Panc1 (cell line): Measurements from ENCODE around the gene NT5E. TPM values are rescaled to one million over a fixed set of nuclear protein-coding genes. Genes with fewer than 3 reads are reported as not detected.
A peak's percentile ranks its signal among the peaks of the same experiment; 100 is the strongest.

Experiments
- ATAC-seq: fragments of 200-7000 bp; cut with Tn5 transposase; 2 replicates; pipeline ENCODE4 v1.9.1; 2020; ENCODE audit warnings: mild to moderate bottlenecking, moderate library complexity
- BruUV-seq: library from RNA; stranded (reverse); fragments of 400-500 nt; replicated peaks from 2 replicates; lab custom pipeline; 2021; lab: Mats Ljungman, UMichigan
- CTCF ChIA-PET: fragments of 300-600 bp; sonication (Branson Sonifier 250); formaldehyde crosslinking; loops from one replicate; lab custom pipeline; 2022; ENCODE audit warnings: antibody characterized with exemption; lab: Charles Lee
- POLR2A ChIA-PET: fragments of 300-600 bp; sonication (Branson Sonifier 250); formaldehyde crosslinking; loops from one replicate; lab custom pipeline; 2022; ENCODE audit warnings: antibody characterized with exemption; lab: Charles Lee
- DNase-seq: peaks from one replicate; pipeline ENCODE4 v3.0.0-alpha.2; 2010; ENCODE audit warnings: low read depth, low spot score
- H3K27ac ChIP-seq: 2 replicates; pipeline ENCODE4 v1.5.1; 2011; ENCODE audit warnings: mild to moderate bottlenecking, low read length, inconsistent platforms
- H3K27me3 ChIP-seq: fragments of 200-500 bp; sonication (Bioruptor generic); 2 replicates; pipeline ENCODE4 v1.6.0; 2014; ENCODE audit warnings: low read length, inconsistent platforms; ENCODE audit not compliant: control insufficient read depth, insufficient read depth
- H3K36me3 ChIP-seq: fragments of 200-500 bp; sonication (Bioruptor generic); 2 replicates; pipeline ENCODE4 v1.5.1; 2014; ENCODE audit warnings: inconsistent platforms, mild to moderate bottlenecking, low read length, moderate library complexity; ENCODE audit not compliant: control insufficient read depth, insufficient read depth
- H3K4me1 ChIP-seq: 2 replicates; pipeline ENCODE4 v1.5.1; 2011; ENCODE audit warnings: inconsistent platforms, mild to moderate bottlenecking, low read length, moderate library complexity; ENCODE audit not compliant: control insufficient read depth, insufficient read depth
- H3K4me3 ChIP-seq, 2 experiments: 2 replicates each; pipeline ENCODE4 v1.5.1; 2011 to 2012; ENCODE audit warnings: low read depth in 2 of 2, low read length in 2 of 2, mild to moderate bottlenecking in 2 of 2, inconsistent platforms in 1 of 2, moderate library complexity in 1 of 2
- H3K9me3 ChIP-seq: fragments of 200-500 bp; sonication (Bioruptor generic); 2 replicates; pipeline ENCODE4 v1.5.1; 2014; ENCODE audit warnings: low read depth, mild to moderate bottlenecking, inconsistent platforms, low read length, moderate library complexity; ENCODE audit not compliant: control insufficient read depth, insufficient read depth
- POLR2AphosphoS5 ChIP-seq: IDR thresholded peaks from 2 replicates; pipeline ENCODE4 v1.6.1; 2012; ENCODE audit warnings: mild to moderate bottlenecking, low read depth, low read length, moderate library complexity
- SIN3A ChIP-seq: IDR thresholded peaks from 2 replicates; pipeline ENCODE4 v1.6.1; 2012; ENCODE audit warnings: low read depth, mild to moderate bottlenecking, low read length, moderate library complexity, borderline replicate concordance; ENCODE audit not compliant: insufficient read depth
- TCF7L2 ChIP-seq: IDR thresholded peaks from 2 replicates; pipeline ENCODE4 v1.6.1; 2011; ENCODE audit warnings: mild to moderate bottlenecking, low read depth, low read length, inconsistent platforms
- in situ Hi-C: cut with HindIII; loops from 2 replicates; pipeline ENCODE4 v1.10.0; 2016; ENCODE audit warnings: low sequenced_read_pairs, low pct_unique_long_range_greater_than_20kb
- intact Hi-C: fragments of 100-400 bp; cut with micrococcal nuclease; formaldehyde crosslinking; loops from one replicate; pipeline ENCODE4 v1.10.0; 2022; ENCODE audit not compliant: unreplicated experiment
- total RNA-seq: library from RNA; stranded (reverse); gene quantifications from one replicate; pipeline ENCODE4 v1.2.1, GENCODE V29; 2021; ENCODE audit not compliant: unreplicated experiment
- TF ChIP-seq, protein P1 (sequence below), 2 experiments: IDR thresholded peaks; 2 replicates each; pipeline ENCODE4 v1.6.1; 2011 to 2012; ENCODE audit warnings: low read depth in 2 of 2, control low read depth in 1 of 2, low read length in 1 of 2, mild to moderate bottlenecking in 1 of 2, moderate library complexity in 1 of 2; ENCODE audit not compliant: insufficient read depth in 1 of 2
- TF ChIP-seq, protein P2 (sequence below): fragments of 450-650 bp; IDR thresholded peaks from 2 replicates; pipeline ENCODE4 v1.5.1; 2017; ENCODE audit warnings: mild to moderate bottlenecking

Gene NT5E
- total RNA-seq, 1 experiment from 2014 or later = 58.4 TPM

DNA sequence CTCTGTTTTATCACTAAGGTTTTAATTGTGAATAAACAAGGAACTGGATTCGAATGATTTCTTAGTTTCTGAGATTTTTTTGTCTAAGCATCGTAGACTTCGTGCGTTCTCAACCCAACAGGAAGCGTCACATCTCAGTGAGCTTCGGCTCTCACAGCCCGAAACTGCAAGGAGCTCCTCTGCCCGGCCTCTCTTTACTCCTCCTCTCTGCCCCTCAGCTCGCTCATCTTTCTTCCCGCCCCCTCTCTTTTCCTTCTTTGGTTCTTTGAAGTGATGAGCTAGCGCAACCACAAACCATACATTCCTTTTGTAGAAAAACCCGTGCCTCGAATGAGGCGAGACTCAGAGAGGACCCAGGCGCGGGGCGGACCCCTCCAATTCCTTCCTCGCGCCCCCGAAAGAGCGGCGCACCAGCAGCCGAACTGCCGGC, 480 bp upstream of the NT5E start:
- TF ChIP-seq SIN3A = no peak
- TF ChIP-seq, protein P1, sequence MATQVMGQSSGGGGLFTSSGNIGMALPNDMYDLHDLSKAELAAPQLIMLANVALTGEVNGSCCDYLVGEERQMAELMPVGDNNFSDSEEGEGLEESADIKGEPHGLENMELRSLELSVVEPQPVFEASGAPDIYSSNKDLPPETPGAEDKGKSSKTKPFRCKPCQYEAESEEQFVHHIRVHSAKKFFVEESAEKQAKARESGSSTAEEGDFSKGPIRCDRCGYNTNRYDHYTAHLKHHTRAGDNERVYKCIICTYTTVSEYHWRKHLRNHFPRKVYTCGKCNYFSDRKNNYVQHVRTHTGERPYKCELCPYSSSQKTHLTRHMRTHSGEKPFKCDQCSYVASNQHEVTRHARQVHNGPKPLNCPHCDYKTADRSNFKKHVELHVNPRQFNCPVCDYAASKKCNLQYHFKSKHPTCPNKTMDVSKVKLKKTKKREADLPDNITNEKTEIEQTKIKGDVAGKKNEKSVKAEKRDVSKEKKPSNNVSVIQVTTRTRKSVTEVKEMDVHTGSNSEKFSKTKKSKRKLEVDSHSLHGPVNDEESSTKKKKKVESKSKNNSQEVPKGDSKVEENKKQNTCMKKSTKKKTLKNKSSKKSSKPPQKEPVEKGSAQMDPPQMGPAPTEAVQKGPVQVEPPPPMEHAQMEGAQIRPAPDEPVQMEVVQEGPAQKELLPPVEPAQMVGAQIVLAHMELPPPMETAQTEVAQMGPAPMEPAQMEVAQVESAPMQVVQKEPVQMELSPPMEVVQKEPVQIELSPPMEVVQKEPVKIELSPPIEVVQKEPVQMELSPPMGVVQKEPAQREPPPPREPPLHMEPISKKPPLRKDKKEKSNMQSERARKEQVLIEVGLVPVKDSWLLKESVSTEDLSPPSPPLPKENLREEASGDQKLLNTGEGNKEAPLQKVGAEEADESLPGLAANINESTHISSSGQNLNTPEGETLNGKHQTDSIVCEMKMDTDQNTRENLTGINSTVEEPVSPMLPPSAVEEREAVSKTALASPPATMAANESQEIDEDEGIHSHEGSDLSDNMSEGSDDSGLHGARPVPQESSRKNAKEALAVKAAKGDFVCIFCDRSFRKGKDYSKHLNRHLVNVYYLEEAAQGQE (IDR thresholded peaks at IDR 0.05; ENCODE audit: insufficient read depth in 1 of 2, low read depth in 2 of 2, low read length in 1 of 2) = 0 out of 4 replicates have a peak, but pooled peaks of 1 of the 2 experiments have one; percentile 11
- TF ChIP-seq, protein P2, sequence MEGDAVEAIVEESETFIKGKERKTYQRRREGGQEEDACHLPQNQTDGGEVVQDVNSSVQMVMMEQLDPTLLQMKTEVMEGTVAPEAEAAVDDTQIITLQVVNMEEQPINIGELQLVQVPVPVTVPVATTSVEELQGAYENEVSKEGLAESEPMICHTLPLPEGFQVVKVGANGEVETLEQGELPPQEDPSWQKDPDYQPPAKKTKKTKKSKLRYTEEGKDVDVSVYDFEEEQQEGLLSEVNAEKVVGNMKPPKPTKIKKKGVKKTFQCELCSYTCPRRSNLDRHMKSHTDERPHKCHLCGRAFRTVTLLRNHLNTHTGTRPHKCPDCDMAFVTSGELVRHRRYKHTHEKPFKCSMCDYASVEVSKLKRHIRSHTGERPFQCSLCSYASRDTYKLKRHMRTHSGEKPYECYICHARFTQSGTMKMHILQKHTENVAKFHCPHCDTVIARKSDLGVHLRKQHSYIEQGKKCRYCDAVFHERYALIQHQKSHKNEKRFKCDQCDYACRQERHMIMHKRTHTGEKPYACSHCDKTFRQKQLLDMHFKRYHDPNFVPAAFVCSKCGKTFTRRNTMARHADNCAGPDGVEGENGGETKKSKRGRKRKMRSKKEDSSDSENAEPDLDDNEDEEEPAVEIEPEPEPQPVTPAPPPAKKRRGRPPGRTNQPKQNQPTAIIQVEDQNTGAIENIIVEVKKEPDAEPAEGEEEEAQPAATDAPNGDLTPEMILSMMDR = no peak
- DNase-seq (no peak), ATAC-seq (peak; percentile 54)
- no peaks in the 10 kb centered on the region for H3K9me3 ChIP-seq
- no peaks in the 10 kb centered on the region for H3K27me3 ChIP-seq
- CTCF ChIA-PET = interaction anchor here (0.6 to 1.0 kb wide), 2 partner anchors 33 to 87 kb away, joined by 3 read pairs; no protein-coding TSS in a partner anchor
- no TSS peak for BruUV-seq
- peak overlapping the region; percentile 93 for H3K27ac ChIP-seq
- POLR2A ChIA-PET = interaction anchor here (0.6 to 1.2 kb wide), 5 partner anchors 15 to 1566 kb away, joined by 3 to 18 read pairs (median 5); no protein-coding TSS in a partner anchor
- H3K4me1 ChIP-seq = peaks cover 39% of the 10 kb centered on the region
- H3K4me3 ChIP-seq = peak overlapping the region; percentile 87 to 96
- in situ Hi-C loops (no loop called here), intact Hi-C loops (no loop called here)
- H3K36me3 ChIP-seq = no peaks in the 10 kb centered on the region; the same call in none of the 2 replicates

DNA sequence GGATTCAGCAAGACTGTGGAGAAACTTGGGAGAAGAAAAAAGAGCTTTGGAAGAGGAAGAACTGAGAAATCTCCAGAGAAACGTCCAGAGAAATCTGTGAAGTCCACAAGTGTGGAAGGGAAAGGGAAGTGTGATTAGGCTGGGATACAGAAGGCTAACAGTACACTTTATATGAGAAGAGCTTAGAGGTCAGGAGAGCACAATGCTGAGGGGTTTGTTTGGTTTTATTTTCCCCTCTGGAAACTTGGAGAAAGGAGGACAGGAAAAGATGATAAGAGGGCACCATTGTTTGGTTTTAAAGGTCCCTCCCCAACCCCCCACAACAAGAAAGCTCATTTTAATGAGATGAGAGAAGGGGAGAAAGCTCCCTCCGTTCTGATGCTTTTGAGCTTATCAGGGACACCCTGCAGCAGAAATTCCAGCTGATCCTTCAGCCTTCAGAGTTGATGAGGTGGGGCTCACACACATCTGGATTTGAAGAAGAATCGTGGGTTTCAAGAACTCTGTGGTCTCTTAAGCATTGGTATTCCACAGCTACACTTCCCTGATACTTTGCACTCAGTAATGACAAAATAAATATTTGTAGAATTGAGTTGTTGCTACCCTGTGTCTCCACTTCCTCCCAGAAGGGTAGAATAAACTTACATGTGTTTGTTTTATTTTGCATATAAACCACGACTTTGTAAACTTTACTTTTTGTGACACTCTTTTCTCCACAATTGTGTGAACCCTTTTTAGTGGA, 1.9 kb downstream of the NT5E start:
- CTCF ChIA-PET = interaction anchor here (0.6 kb wide), 1 partner anchor 929 kb away, joined by 3 read pairs; no protein-coding TSS in a partner anchor

More for the DNA sequence above, 1.9 kb downstream of the NT5E start:
- H3K9me3 ChIP-seq = no peaks in the 10 kb centered on the region
- intact Hi-C loops (no loop called here), in situ Hi-C loops (no loop called here)
- peak overlapping the region; percentile 87 to 96 for H3K4me3 ChIP-seq
- H3K27ac ChIP-seq = peak overlapping the region; percentile 93
- ATAC-seq = no peak
- H3K27me3 ChIP-seq = no peaks in the 10 kb centered on the region
- POLR2A ChIA-PET = interaction anchor here (2.1 kb wide), 1 partner anchor 12 kb away, joined by 9 read pairs; no protein-coding TSS in a partner anchor
- DNase-seq = no peak
- BruUV-seq = TSS peak; percentile 83
- H3K4me1 ChIP-seq = peaks cover 46% of the 10 kb centered on the region
- H3K36me3 ChIP-seq = no peaks in the 10 kb centered on the region; the same call in none of the 2 replicates
- TF ChIP-seq, protein P2 = no peak
- TF ChIP-seq POLR2AphosphoS5 = no peak
- TF ChIP-seq SIN3A = no peak; the same call in 1 of the 2 replicates
- TF ChIP-seq TCF7L2 = no peak
- TF ChIP-seq, protein P1 (IDR thresholded peaks at IDR 0.05; ENCODE audit: insufficient read depth in 1 of 2, low read depth in 2 of 2, low read length in 1 of 2) = no peak
